GM23338 (cell line): ENCODE results near the gene RBM33. TPM values are rescaled to one million over a fixed set of nuclear protein-coding genes. Genes with fewer than 3 reads are reported as not detected.

Source experiments
- ATAC-seq: fragments of 200-7000 bp; cut with Tn5 transposase; 3 replicates; pipeline ENCODE4 v1.9.1; 2020
- DNase-seq: peaks from one replicate; pipeline ENCODE4 v3.0.0-alpha.2; 2015; ENCODE audit warnings: low spot score
- H2AFZ ChIP-seq: fragments of 200-600 bp; sonication (generic); 2 replicates; pipeline ENCODE4 v1.8.0; 2016; ENCODE audit warnings: antibody characterized with exemption, mild to moderate bottlenecking, moderate library complexity
- H3F3A ChIP-seq: fragments of 200-600 bp; sonication (generic); replicated peaks from 2 replicates; pipeline ENCODE4 v1.8.0; 2017; ENCODE audit warnings: antibody characterized with exemption, mixed run types, low read depth
- H3K27ac ChIP-seq: fragments of 200-600 bp; sonication (generic); 2 replicates; pipeline ENCODE4 v1.6.1; 2016; ENCODE audit warnings: low read depth
- H3K27me3 ChIP-seq: fragments of 200-600 bp; sonication (generic); 2 replicates; pipeline ENCODE4 v1.8.0; 2016; ENCODE audit warnings: mild to moderate bottlenecking, mixed run types, moderate library complexity; ENCODE audit not compliant: insufficient read depth
- H3K36me3 ChIP-seq: fragments of 200-600 bp; sonication (generic); 2 replicates; pipeline ENCODE4 v1.8.0; 2016; ENCODE audit warnings: mild to moderate bottlenecking; ENCODE audit not compliant: insufficient read depth
- H3K4me1 ChIP-seq: fragments of 200-600 bp; sonication (generic); 2 replicates; pipeline ENCODE4 v1.8.0; 2016; ENCODE audit warnings: mild to moderate bottlenecking, moderate library complexity; ENCODE audit not compliant: insufficient read depth
- H3K4me2 ChIP-seq: fragments of 200-600 bp; sonication (generic); 2 replicates; pipeline ENCODE4 v1.7.1; 2017; ENCODE audit warnings: mixed run types
- H3K4me3 ChIP-seq: fragments of 200-600 bp; sonication (generic); 2 replicates; pipeline ENCODE4 v1.6.1; 2016; ENCODE audit warnings: mixed run types
- H3K79me2 ChIP-seq: fragments of 200-600 bp; sonication (generic); replicated peaks from 2 replicates; pipeline ENCODE4 v1.8.0; 2017; ENCODE audit warnings: mild to moderate bottlenecking; ENCODE audit not compliant: insufficient read depth
- H3K9me2 ChIP-seq: fragments of 200-600 bp; sonication (generic); 2 replicates; pipeline ENCODE4 v1.8.0; 2017; ENCODE audit not compliant: insufficient read depth
- H4K20me1 ChIP-seq: fragments of 200-600 bp; sonication (generic); replicated peaks from 2 replicates; pipeline ENCODE4 v1.8.0; 2017; ENCODE audit warnings: mild to moderate bottlenecking; ENCODE audit not compliant: insufficient read depth
- H3K27ac Mint-ChIP-seq: 2 replicates; pipeline ENCODE4 v1.8.0; 2020; ENCODE audit warnings: inconsistent platforms, mild to moderate bottlenecking, moderate library complexity, mixed read lengths
- H3K27me3 Mint-ChIP-seq: 3 replicates; pipeline ENCODE4 v1.8.0; 2022; ENCODE audit warnings: low read depth, mild to moderate bottlenecking, moderate library complexity, mixed read lengths, inconsistent platforms; ENCODE audit not compliant: insufficient read depth, poor library complexity
- H3K36me3 Mint-ChIP-seq: 3 replicates; pipeline ENCODE4 v1.8.0; 2021; ENCODE audit warnings: low read depth, mild to moderate bottlenecking, inconsistent platforms, moderate library complexity, mixed read lengths
- H3K4me1 Mint-ChIP-seq: 3 replicates; pipeline ENCODE4 v1.8.0; 2020; ENCODE audit warnings: mild to moderate bottlenecking, inconsistent platforms, mixed read lengths
- H3K4me3 Mint-ChIP-seq: 3 replicates; pipeline ENCODE4 v1.8.0; 2021; ENCODE audit warnings: moderate library complexity, mild to moderate bottlenecking, inconsistent platforms, mixed read lengths
- H3K9me3 Mint-ChIP-seq: 3 replicates; pipeline ENCODE4 v1.8.0; 2020; ENCODE audit warnings: moderate library complexity, mild to moderate bottlenecking, inconsistent platforms, mixed read lengths
- CREB1 ChIP-seq: fragments of 250-450 bp; sonication (Bioruptor Pico); IDR thresholded peaks from 2 replicates; pipeline ENCODE4 v1.5.0; 2020; ENCODE audit warnings: low read depth, mild to moderate bottlenecking, moderate library complexity
- EZH2 ChIP-seq: fragments of 200-600 bp; sonication (generic); IDR thresholded peaks from one replicate; pipeline ENCODE4 v1.8.0; 2017; ENCODE audit warnings: antibody characterized with exemption, mild to moderate bottlenecking, low read depth; ENCODE audit not compliant: unreplicated experiment
- JUNB ChIP-seq: IDR thresholded peaks from one replicate; pipeline ENCODE4 v1.6.1; 2016; ENCODE audit warnings: antibody characterized with exemption; ENCODE audit not compliant: unreplicated experiment
- NANOG ChIP-seq: IDR thresholded peaks from 2 replicates; pipeline ENCODE4 v1.6.1; 2016; ENCODE audit warnings: antibody characterized with exemption, borderline replicate concordance
- POLR2AphosphoS5 ChIP-seq: IDR thresholded peaks from 2 replicates; pipeline ENCODE4 v1.6.1; 2016; ENCODE audit warnings: antibody characterized with exemption, low read depth
- STAT1 ChIP-seq: IDR thresholded peaks from one replicate; pipeline ENCODE4 v1.6.1; 2016; ENCODE audit warnings: antibody characterized with exemption; ENCODE audit not compliant: unreplicated experiment
- ZNF114 ChIP-seq: fragments of 250-450 bp; sonication (Bioruptor Pico); IDR thresholded peaks from 2 replicates; pipeline ENCODE4 v1.5.0; 2020; ENCODE audit warnings: mild to moderate bottlenecking, moderate library complexity
- polyA plus RNA-seq: library from polyadenylated mRNA; unstranded; fragments of >200 nt; fragmentation: Nextera tagmentation; extraction: Ambion mirVana; gene quantifications from 2 replicates; pipeline ENCODE4 v1.2.1, GENCODE V29; 2016
- total RNA-seq: library from RNA; depleted of rRNA; stranded (reverse); fragments of >200 nt; shearing (Covaris generic); gene quantifications from 2 replicates; pipeline ENCODE4 v1.2.3, GENCODE V29; 2014
- TF ChIP-seq, protein P1 (sequence below): IDR thresholded peaks from 2 replicates; pipeline ENCODE4 v1.6.1; 2016; ENCODE audit warnings: antibody characterized with exemption
- TF ChIP-seq, protein P2 (sequence below): fragments of 250-450 bp; sonication (Bioruptor Pico); IDR thresholded peaks from 2 replicates; pipeline ENCODE4 v1.5.0; 2020; ENCODE audit warnings: mild to moderate bottlenecking, moderate library complexity
- TF ChIP-seq, protein P3 (sequence below): IDR thresholded peaks from one replicate; pipeline ENCODE4 v1.6.1; 2018; ENCODE audit warnings: antibody characterized with exemption; ENCODE audit not compliant: unreplicated experiment

The RBM33 gene
- total and polyA plus RNA-seq, 2 experiments from 2014 or later, result 47.7 to 94.7 TPM

DNA sequence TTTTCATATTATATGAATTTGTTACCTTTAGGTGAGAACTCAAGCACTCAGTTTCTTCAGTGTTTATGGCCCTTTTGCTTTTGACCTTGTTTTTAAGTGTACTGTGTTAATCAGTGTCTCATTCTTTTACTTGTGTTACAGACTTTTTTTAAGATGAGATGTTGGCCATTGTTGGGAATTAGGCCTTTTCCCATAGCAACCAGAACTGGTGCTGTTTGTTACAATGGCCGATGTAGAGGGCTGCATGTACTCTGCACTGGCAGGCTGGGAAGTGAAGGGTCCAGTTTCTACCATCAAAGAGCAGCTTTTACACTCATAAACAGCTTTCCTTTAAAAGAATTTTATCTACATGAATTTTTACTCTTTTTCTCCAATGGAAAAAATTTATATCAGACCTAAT, 102.7 kb downstream of the RBM33 start:
- peaks cover 3% of the 10 kb centered on the region for H3K27me3 Mint-ChIP-seq
- Histone ChIP-seq H3K27ac (no peak overlapping the region), H3K4me3 (no peak overlapping the region), H4K20me1 (peaks cover 31% of the 10 kb centered on the region), H3K79me2 (peaks cover 71% of the 10 kb centered on the region), H3K4me2 (no peak overlapping the region), H3K9me2 (no peaks in the 10 kb centered on the region), H3K27me3 (no peaks in the 10 kb centered on the region), H3K36me3 (peaks cover 10% of the 10 kb centered on the region; the same call in 1 of the 2 replicates), H3F3A (no peaks in the 10 kb centered on the region), H2AFZ (no peak overlapping the region), H3K4me1 (peaks cover 10% of the 10 kb centered on the region; the same call in 1 of the 2 replicates)
- peaks cover 30% of the 10 kb centered on the region for H3K4me1 Mint-ChIP-seq
- TF ChIP-seq POLR2AphosphoS5, result no peak
- H3K36me3 Mint-ChIP-seq, result peaks cover 35% of the 10 kb centered on the region
- peak; percentile 47; the same call in 2 of the 3 replicates for ATAC-seq
- H3K9me3 Mint-ChIP-seq, result no peaks in the 10 kb centered on the region
- no peak overlapping the region for H3K27ac Mint-ChIP-seq
- no peak overlapping the region for H3K4me3 Mint-ChIP-seq
- no peak for DNase-seq

- Histone ChIP-seq H3K79me2 (peaks cover 86% of the 10 kb centered on the region), H3F3A (no peaks in the 10 kb centered on the region), H3K4me3 (no peak overlapping the region), H3K9me2 (no peaks in the 10 kb centered on the region), H3K27ac (no peak overlapping the region), H2AFZ (no peak overlapping the region), H4K20me1 (peaks cover 31% of the 10 kb centered on the region), H3K4me1 (peaks cover 10% of the 10 kb centered on the region; the same call in 1 of the 2 replicates), H3K4me2 (no peak overlapping the region), H3K36me3 (peaks cover 8% of the 10 kb centered on the region; the same call in 1 of the 2 replicates), H3K27me3 (no peaks in the 10 kb centered on the region)
- no peak for ATAC-seq
- H3K4me3 Mint-ChIP-seq, result no peak overlapping the region
- no peak for DNase-seq
- H3K36me3 Mint-ChIP-seq, result peaks cover 21% of the 10 kb centered on the region
- H3K4me1 Mint-ChIP-seq, result peaks cover 44% of the 10 kb centered on the region
- no peaks in the 10 kb centered on the region for H3K9me3 Mint-ChIP-seq
- no peak overlapping the region for H3K27ac Mint-ChIP-seq
- H3K27me3 Mint-ChIP-seq, result no peaks in the 10 kb centered on the region
- TF ChIP-seq, protein P1, sequence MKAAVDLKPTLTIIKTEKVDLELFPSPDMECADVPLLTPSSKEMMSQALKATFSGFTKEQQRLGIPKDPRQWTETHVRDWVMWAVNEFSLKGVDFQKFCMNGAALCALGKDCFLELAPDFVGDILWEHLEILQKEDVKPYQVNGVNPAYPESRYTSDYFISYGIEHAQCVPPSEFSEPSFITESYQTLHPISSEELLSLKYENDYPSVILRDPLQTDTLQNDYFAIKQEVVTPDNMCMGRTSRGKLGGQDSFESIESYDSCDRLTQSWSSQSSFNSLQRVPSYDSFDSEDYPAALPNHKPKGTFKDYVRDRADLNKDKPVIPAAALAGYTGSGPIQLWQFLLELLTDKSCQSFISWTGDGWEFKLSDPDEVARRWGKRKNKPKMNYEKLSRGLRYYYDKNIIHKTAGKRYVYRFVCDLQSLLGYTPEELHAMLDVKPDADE, result no peak
- no peak for TF ChIP-seq ZNF114 (CRISPR knock-in tag)
- no peak for TF ChIP-seq NANOG
- TF ChIP-seq STAT1, result no peak
- TF ChIP-seq, protein P2, sequence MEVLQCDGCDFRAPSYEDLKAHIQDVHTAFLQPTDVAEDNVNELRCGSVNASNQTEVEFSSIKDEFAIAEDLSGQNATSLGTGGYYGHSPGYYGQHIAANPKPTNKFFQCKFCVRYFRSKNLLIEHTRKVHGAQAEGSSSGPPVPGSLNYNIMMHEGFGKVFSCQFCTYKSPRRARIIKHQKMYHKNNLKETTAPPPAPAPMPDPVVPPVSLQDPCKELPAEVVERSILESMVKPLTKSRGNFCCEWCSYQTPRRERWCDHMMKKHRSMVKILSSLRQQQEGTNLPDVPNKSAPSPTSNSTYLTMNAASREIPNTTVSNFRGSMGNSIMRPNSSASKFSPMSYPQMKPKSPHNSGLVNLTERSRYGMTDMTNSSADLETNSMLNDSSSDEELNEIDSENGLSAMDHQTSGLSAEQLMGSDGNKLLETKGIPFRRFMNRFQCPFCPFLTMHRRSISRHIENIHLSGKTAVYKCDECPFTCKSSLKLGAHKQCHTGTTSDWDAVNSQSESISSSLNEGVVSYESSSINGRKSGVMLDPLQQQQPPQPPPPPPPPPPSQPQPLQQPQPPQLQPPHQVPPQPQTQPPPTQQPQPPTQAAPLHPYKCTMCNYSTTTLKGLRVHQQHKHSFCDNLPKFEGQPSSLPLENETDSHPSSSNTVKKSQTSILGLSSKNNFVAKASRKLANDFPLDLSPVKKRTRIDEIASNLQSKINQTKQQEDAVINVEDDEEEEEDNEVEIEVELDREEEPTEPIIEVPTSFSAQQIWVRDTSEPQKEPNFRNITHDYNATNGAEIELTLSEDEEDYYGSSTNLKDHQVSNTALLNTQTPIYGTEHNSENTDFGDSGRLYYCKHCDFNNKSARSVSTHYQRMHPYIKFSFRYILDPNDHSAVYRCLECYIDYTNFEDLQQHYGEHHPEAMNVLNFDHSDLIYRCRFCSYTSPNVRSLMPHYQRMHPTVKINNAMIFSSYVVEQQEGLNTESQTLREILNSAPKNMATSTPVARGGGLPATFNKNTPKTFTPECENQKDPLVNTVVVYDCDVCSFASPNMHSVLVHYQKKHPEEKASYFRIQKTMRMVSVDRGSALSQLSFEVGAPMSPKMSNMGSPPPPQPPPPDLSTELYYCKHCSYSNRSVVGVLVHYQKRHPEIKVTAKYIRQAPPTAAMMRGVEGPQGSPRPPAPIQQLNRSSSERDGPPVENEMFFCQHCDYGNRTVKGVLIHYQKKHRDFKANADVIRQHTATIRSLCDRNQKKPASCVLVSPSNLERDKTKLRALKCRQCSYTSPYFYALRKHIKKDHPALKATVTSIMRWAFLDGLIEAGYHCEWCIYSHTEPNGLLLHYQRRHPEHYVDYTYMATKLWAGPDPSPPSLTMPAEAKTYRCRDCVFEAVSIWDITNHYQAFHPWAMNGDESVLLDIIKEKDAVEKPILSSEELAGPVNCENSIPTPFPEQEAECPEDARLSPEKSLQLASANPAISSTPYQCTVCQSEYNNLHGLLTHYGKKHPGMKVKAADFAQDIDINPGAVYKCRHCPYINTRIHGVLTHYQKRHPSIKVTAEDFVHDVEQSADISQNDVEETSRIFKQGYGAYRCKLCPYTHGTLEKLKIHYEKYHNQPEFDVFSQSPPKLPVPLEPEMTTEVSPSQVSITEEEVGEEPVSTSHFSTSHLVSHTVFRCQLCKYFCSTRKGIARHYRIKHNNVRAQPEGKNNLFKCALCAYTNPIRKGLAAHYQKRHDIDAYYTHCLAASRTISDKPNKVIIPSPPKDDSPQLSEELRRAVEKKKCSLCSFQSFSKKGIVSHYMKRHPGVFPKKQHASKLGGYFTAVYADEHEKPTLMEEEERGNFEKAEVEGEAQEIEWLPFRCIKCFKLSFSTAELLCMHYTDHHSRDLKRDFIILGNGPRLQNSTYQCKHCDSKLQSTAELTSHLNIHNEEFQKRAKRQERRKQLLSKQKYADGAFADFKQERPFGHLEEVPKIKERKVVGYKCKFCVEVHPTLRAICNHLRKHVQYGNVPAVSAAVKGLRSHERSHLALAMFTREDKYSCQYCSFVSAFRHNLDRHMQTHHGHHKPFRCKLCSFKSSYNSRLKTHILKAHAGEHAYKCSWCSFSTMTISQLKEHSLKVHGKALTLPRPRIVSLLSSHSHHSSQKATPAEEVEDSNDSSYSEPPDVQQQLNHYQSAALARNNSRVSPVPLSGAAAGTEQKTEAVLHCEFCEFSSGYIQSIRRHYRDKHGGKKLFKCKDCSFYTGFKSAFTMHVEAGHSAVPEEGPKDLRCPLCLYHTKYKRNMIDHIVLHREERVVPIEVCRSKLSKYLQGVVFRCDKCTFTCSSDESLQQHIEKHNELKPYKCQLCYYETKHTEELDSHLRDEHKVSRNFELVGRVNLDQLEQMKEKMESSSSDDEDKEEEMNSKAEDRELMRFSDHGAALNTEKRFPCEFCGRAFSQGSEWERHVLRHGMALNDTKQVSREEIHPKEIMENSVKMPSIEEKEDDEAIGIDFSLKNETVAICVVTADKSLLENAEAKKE (CRISPR knock-in tag), result no peak
- TF ChIP-seq EZH2, result no peak
- TF ChIP-seq, protein P3, sequence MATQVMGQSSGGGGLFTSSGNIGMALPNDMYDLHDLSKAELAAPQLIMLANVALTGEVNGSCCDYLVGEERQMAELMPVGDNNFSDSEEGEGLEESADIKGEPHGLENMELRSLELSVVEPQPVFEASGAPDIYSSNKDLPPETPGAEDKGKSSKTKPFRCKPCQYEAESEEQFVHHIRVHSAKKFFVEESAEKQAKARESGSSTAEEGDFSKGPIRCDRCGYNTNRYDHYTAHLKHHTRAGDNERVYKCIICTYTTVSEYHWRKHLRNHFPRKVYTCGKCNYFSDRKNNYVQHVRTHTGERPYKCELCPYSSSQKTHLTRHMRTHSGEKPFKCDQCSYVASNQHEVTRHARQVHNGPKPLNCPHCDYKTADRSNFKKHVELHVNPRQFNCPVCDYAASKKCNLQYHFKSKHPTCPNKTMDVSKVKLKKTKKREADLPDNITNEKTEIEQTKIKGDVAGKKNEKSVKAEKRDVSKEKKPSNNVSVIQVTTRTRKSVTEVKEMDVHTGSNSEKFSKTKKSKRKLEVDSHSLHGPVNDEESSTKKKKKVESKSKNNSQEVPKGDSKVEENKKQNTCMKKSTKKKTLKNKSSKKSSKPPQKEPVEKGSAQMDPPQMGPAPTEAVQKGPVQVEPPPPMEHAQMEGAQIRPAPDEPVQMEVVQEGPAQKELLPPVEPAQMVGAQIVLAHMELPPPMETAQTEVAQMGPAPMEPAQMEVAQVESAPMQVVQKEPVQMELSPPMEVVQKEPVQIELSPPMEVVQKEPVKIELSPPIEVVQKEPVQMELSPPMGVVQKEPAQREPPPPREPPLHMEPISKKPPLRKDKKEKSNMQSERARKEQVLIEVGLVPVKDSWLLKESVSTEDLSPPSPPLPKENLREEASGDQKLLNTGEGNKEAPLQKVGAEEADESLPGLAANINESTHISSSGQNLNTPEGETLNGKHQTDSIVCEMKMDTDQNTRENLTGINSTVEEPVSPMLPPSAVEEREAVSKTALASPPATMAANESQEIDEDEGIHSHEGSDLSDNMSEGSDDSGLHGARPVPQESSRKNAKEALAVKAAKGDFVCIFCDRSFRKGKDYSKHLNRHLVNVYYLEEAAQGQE, result no peak
- no peak for TF ChIP-seq CREB1 (CRISPR knock-in tag)
- no peak for TF ChIP-seq JUNB
These were observed 105.1 kb downstream of the RBM33 start for GRCh38 chr7:155749578-155749977.
